Retinal pigment epithelial cell (primary cell): Measurements from ENCODE around the gene AFF2.

Source experiments
- DNase-seq: peaks from one replicate; pipeline ENCODE4 v3.0.0-alpha.2; 2010; ENCODE audit warnings: low read depth
- H3K4me3 ChIP-seq: 2 replicates; pipeline ENCODE4 v1.5.1; 2011; ENCODE audit warnings: mild to moderate bottlenecking, low read length, control low read depth, moderate library complexity
- CTCF ChIP-seq: conservative IDR thresholded peaks from 2 replicates; pipeline ENCODE4 v1.5.1; 2011; ENCODE audit warnings: low read depth, low read length, control low read depth, inconsistent platforms

AFF2 gene

DNA sequence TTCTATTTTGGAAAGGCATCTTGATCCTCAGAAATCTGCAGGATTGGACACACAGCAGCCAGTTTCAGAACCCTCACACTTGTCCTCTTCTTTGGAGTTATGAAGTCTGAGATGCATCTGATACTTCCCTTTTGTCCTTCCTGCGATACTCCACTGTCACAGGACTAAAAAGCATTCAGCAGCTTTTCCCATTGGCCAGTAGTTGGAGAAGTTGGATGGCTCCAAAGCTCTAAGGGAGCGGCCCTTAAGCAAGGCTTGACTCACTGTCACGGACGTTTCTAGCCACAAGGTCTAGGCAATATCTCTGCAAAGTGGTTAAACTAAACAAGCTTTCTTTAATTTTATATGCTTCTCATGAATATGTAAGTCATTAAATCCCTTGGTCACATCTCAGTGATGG, 417.0 kb downstream of the AFF2 start:
- TF ChIP-seq CTCF, result no peak
- H3K4me3 ChIP-seq, result no peak overlapping the region
- no peak for DNase-seq

GRCh38 chrX:148923631-148924030, 423.2 kb downstream of the AFF2 start:
- DNase-seq, result no peak
- no peak overlapping the region for H3K4me3 ChIP-seq
- no peak for TF ChIP-seq CTCF

DNA sequence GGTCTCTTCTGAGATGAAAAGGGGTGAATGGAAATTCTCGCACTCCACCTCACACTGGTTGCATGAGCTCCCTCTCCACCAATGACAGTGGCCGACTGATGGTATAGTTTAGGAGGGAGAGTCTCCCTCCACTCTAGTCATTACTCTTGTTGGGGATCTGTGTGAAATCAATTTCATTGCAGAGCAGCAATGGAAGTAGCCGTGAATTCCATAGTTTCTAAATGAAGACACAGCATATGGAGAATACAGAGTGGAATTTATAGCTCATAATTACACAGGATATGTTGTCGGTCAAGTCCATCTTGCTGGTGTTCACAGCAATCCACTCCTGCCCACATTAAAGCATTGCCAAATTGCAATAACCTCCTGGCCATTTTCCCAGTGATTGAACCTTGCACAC, 426.0 kb downstream of the AFF2 start:
- DNase-seq, result no peak
- TF ChIP-seq CTCF, result no peak
- no peak overlapping the region for H3K4me3 ChIP-seq

GRCh38 chrX:148928811-148929210, 428.4 kb downstream of the AFF2 start:
- no peak for TF ChIP-seq CTCF
- DNase-seq, result no peak
- H3K4me3 ChIP-seq, result no peak overlapping the region

DNA sequence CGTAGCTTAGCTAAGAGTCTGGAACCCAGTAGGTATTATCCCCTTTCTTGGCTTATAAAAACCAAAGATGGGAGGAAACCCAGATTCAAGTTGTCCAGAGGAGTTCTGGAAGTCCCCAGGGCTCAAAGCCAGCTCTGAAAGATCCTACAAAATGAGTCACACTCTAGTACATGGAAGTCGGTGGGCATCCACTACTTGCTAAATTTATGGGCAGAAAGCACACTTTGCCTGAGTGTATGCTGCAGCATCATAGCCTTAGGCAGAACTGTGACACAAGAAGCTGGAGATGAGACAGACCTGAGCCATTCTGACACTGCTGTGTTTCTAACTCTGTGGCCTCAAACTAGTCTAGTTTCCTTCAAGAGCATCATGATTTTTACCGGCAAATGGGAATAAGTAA, 429.3 kb downstream of the AFF2 start:
- TF ChIP-seq CTCF, result no peak
- DNase-seq, result no peak
- H3K4me3 ChIP-seq, result no peak overlapping the region

DNA sequence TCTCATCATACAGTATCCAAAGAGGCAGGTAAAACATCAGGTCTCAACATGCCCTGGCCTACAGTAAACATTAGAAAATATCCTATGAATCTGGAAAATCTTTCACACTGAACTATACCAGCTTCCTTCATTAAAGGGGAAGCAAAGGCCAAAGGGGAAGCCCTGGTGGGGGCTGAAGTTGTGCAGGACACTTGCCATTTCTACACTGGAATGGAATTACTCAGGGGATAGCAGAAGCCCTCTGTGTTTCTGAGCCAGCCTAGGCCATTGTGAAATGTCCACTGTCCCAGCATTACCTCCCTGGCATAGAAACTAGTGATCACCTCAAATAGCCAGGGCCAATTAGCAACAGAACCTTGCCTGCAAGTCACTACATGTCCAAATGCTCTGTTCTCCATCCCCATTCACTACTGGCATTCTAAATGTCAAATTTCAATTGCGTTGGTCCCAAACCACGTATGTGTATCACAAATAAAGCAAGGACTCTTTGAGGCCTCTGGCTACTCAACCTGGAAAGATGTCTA, 429.9 kb downstream of the AFF2 start:
- DNase-seq, result no peak
- no peak overlapping the region for H3K4me3 ChIP-seq
- no peak for TF ChIP-seq CTCF

GRCh38 chrX:148933881-148934280, 433.5 kb downstream of the AFF2 start:
- DNase-seq, result no peak
- H3K4me3 ChIP-seq, result no peak overlapping the region
- TF ChIP-seq CTCF, result no peak
